HepG2 (cell line): ENCODE data around the gene AMIGO1. TPM values are rescaled to one million over a fixed set of nuclear protein-coding genes. Genes with fewer than 3 reads are reported as not detected.

ENCODE experiments used
- GABPA ChIP-seq, 2 experiments: IDR thresholded peaks; 2 replicates each; pipeline ENCODE4 v1.6.1; 2011 to 2016; ENCODE audit warnings: low read depth in 2 of 2, low read length in 1 of 2, missing biosample characterization in 1 of 2, missing genetic modification characterization in 1 of 2
- NFRKB ChIP-seq: fragments of 450-650 bp; IDR thresholded peaks from 2 replicates; pipeline ENCODE4 v1.6.1; 2017
- NONO ChIP-seq, 2 experiments: fragments of 450-650 bp in 1 of 2; sonication (generic) in 1 of 2; formaldehyde crosslinking in 1 of 2; IDR thresholded peaks in 1 of 2; conservative IDR thresholded peaks in 1 of 2; 2 replicates each; pipeline versions ENCODE4 v1.6.1 to v1.8.0; 2017 to 2022; ENCODE audit warnings: mild to moderate bottlenecking in 1 of 2, missing genetic modification reagents in 1 of 2, moderate library complexity in 1 of 2
- NR2F6 ChIP-seq, 2 experiments: IDR thresholded peaks; 2 replicates each; pipeline ENCODE4 v1.6.1; 2016; ENCODE audit warnings: antibody characterized with exemption in 1 of 2, mild to moderate bottlenecking in 1 of 2
- SMAD9 ChIP-seq: sonication (generic); formaldehyde crosslinking; IDR thresholded peaks from 2 replicates; pipeline ENCODE4 v1.5.1; 2020; ENCODE audit warnings: mild to moderate bottlenecking, missing genetic modification reagents
- SRSF4 ChIP-seq: fragments of 200-400 bp; formaldehyde crosslinking; IDR thresholded peaks from one replicate; pipeline ENCODE4 v1.6.1; 2018; ENCODE audit warnings: mild to moderate bottlenecking, low read depth, low read length, moderate library complexity; ENCODE audit not compliant: poor library complexity, severe bottlenecking
- ZNF205 ChIP-seq: IDR thresholded peaks from 2 replicates; pipeline ENCODE4 v1.6.1; 2018; ENCODE audit warnings: missing biosample characterization, missing genetic modification reagents
- ZNF251 ChIP-seq: sonication (generic); formaldehyde crosslinking; IDR thresholded peaks from 2 replicates; pipeline ENCODE4 v1.9.0; 2021; ENCODE audit warnings: mild to moderate bottlenecking, missing genetic modification reagents
- ZNF253 ChIP-seq: sonication (generic); formaldehyde crosslinking; IDR thresholded peaks from 2 replicates; pipeline ENCODE4 v1.8.0; 2022; ENCODE audit warnings: mild to moderate bottlenecking, missing genetic modification reagents, borderline replicate concordance
- ZNF331 ChIP-seq: sonication (generic); formaldehyde crosslinking; IDR thresholded peaks from 2 replicates; pipeline ENCODE4 v1.4.0; 2020; ENCODE audit warnings: missing genetic modification reagents
- ZNF333 ChIP-seq: sonication (generic); formaldehyde crosslinking; IDR thresholded peaks from 2 replicates; pipeline ENCODE4 v1.4.0; 2020; ENCODE audit warnings: mild to moderate bottlenecking, missing genetic modification reagents, borderline replicate concordance
- ZNF34 ChIP-seq: sonication (generic); formaldehyde crosslinking; IDR thresholded peaks from 2 replicates; pipeline ENCODE4 v1.4.0; 2020; ENCODE audit warnings: mild to moderate bottlenecking, missing genetic modification reagents, borderline replicate concordance
- ZNF749 ChIP-seq: sonication (generic); formaldehyde crosslinking; IDR thresholded peaks from 2 replicates; pipeline ENCODE4 v1.8.0; 2022; ENCODE audit warnings: mild to moderate bottlenecking, missing genetic modification reagents, moderate library complexity, borderline replicate concordance
- polyA plus RNA-seq, 8 experiments: library from polyadenylated mRNA; depleted of rRNA in 3 of 8; stranded (reverse) in 7 of 8; unstranded in 1 of 8; fragments of >200 nt; fragmentation: Illumina TruSeq in 4 of 8; extraction: Trizol in 4 of 8; gene quantifications; 2 replicates each; pipeline versions ENCODE4 v1.2.1 to v1.2.3, GENCODE V29; 2011 to 2016; ENCODE audit warnings: low read depth in 4 of 8, missing spikeins in 1 of 8, mixed read lengths in 1 of 8; ENCODE audit not compliant: insufficient read depth in 1 of 8
- total RNA-seq, 5 experiments: library from RNA; depleted of rRNA; stranded (reverse); fragments of >200 nt; fragmentation: Illumina TruSeq; extraction: Trizol; gene quantifications; 2 replicates each; pipeline ENCODE4 v1.2.3, GENCODE V29; 2016; ENCODE audit warnings: low read depth in 1 of 5
- TF ChIP-seq, protein P1 (sequence below): IDR thresholded peaks from 2 replicates; pipeline ENCODE4 v1.6.1; 2016; ENCODE audit warnings: missing biosample characterization, missing genetic modification reagents, low read depth
- TF ChIP-seq, protein P2 (sequence below): IDR thresholded peaks from 2 replicates; pipeline ENCODE4 v1.6.1; 2016; ENCODE audit warnings: low read depth
- TF ChIP-seq, protein P3 (sequence below): sonication (generic); formaldehyde crosslinking; IDR thresholded peaks from 2 replicates; pipeline ENCODE4 v1.5.1; 2020; ENCODE audit warnings: mild to moderate bottlenecking, missing genetic modification reagents, borderline replicate concordance
- TF ChIP-seq, protein P4 (sequence below): sonication (generic); formaldehyde crosslinking; IDR thresholded peaks from 2 replicates; pipeline ENCODE4 v1.4.0; 2020; ENCODE audit warnings: missing genetic modification reagents, borderline replicate concordance

Gene AMIGO1
- total and polyA plus RNA-seq, 2 of the 13 experiments (the other 11 are each of a cell fraction or from before 2014, with no cell fraction given): 0.40 to 1.3 TPM

DNA sequence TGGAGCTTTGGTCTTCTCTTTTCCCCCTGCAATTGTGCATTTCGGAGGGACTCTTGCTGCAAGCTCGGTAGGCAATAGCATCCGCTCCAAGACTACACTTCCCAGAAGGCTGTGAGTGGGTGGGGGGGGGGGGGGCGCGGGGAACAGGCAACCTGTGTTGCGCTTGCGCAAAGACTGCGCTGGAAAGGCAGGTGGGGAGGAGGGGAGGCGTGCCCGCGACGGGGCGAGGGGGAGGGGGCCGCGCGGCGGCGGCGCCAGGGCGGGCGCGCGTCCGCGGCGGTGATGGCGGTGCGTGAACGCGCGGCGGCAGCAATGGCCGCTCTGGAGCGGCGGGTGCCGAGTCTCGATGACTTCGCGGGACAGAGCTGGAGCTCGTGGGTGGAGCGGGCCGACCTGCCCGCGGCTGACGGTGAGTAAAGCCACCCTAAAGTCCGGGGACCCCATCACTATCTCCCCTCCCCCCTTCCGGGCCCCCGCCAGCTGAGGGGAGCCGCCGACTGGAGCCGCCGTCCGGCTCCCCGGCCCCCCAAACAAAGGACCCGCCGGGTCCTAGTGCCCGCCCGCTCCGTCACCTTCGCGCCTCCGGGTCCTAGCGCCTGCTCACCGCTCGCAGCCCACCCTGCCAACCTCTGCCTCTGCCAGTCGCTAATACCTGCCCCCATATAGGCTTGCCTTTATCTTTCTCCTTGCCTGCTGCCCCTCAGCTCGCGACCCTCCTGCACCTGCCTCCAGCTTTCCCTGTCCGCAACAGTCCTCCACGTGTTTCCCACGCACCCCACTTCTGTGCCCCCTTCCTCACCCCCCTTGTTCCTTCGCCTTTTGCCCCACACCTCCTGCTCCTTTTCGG is 25.6 kb downstream of the AMIGO1 start, which contains the start of gene ATXN7L2 (continued):
- TF ChIP-seq, protein P1, sequence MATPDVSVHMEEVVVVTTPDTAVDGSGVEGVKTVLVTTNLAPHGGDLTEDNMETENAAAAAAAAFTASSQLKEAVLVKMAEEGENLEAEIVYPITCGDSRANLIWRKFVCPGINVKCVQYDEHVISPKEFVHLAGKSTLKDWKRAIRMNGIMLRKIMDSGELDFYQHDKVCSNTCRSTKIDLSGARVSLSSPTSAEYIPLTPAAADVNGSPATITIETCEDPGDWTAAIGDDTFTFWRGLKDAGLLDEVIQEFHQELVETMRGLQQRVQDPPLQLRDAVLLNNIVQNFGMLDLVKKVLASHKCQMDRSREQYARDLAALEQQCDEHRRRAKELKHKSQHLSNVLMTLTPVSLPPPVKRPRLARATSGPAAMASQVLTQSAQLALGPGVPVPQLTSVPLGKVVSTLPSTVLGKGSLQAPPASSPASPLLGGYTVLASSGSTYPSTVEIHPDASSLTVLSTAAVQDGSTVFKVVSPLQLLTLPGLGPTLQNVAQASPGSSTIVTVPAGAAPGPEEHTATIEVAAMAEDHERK (CRISPR knock-in tag): peak; percentile 62
- peak; percentile 38; the same call in 1 of the 2 replicates for TF ChIP-seq ZNF333 (CRISPR knock-in tag)
- 0 out of 2 replicates have a peak, but pooled peaks have one; percentile 52 for TF ChIP-seq ZNF749 (CRISPR knock-in tag)
- no peak for TF ChIP-seq SRSF4
- TF ChIP-seq, protein P2, sequence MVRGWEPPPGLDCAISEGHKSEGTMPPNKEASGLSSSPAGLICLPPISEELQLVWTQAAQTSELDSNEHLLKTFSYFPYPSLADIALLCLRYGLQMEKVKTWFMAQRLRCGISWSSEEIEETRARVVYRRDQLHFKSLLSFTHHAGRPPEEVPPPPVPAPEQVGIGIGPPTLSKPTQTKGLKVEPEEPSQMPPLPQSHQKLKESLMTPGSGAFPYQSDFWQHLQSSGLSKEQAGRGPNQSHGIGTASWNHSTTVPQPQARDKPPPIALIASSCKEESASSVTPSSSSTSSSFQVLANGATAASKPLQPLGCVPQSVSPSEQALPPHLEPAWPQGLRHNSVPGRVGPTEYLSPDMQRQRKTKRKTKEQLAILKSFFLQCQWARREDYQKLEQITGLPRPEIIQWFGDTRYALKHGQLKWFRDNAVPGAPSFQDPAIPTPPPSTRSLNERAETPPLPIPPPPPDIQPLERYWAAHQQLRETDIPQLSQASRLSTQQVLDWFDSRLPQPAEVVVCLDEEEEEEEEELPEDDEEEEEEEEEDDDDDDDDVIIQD (CRISPR knock-in tag): no peak
- TF ChIP-seq NR2F6 (IDR thresholded peaks at IDR 0.05): no peak
- TF ChIP-seq NR2F6 (CRISPR knock-in tag; IDR thresholded peaks at IDR 0.05): peak; percentile 35; the same call in 1 of the 2 replicates
- no peak for TF ChIP-seq NFRKB
- no peak for TF ChIP-seq ZNF251
- TF ChIP-seq GABPA (IDR thresholded peaks at IDR 0.05; ENCODE audit: low read depth, low read length): no peak
- TF ChIP-seq GABPA (CRISPR knock-in tag; IDR thresholded peaks at IDR 0.05; ENCODE audit: low read depth): peak; percentile 32; the same call in 1 of the 2 replicates
- TF ChIP-seq, protein P3, sequence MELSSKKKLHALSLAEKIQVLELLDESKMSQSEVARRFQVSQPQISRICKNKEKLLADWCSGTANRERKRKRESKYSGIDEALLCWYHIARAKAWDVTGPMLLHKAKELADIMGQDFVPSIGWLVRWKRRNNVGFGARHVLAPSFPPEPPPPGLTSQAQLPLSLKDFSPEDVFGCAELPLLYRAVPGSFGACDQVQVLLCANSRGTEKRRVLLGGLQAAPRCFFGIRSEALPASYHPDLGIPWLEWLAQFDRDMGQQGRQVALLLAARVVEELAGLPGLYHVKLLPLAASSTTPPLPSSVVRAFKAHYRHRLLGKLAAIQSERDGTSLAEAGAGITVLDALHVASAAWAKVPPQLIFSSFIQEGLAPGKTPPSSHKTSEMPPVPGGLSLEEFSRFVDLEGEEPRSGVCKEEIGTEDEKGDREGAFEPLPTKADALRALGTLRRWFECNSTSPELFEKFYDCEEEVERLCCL (CRISPR knock-in tag): no peak
- TF ChIP-seq ZNF205 (CRISPR knock-in tag): 0 out of 2 replicates have a peak, but pooled peaks have one; percentile 55
- TF ChIP-seq SMAD9 (CRISPR knock-in tag): peak; percentile 71; the same call in 1 of the 2 replicates
- no peak for TF ChIP-seq NONO (IDR thresholded peaks at IDR 0.05)
- peak; percentile 86 for TF ChIP-seq NONO (CRISPR knock-in tag; conservative IDR thresholded peaks at IDR 0.05)
- no peak for TF ChIP-seq ZNF34 (CRISPR knock-in tag)
- TF ChIP-seq, protein P4, sequence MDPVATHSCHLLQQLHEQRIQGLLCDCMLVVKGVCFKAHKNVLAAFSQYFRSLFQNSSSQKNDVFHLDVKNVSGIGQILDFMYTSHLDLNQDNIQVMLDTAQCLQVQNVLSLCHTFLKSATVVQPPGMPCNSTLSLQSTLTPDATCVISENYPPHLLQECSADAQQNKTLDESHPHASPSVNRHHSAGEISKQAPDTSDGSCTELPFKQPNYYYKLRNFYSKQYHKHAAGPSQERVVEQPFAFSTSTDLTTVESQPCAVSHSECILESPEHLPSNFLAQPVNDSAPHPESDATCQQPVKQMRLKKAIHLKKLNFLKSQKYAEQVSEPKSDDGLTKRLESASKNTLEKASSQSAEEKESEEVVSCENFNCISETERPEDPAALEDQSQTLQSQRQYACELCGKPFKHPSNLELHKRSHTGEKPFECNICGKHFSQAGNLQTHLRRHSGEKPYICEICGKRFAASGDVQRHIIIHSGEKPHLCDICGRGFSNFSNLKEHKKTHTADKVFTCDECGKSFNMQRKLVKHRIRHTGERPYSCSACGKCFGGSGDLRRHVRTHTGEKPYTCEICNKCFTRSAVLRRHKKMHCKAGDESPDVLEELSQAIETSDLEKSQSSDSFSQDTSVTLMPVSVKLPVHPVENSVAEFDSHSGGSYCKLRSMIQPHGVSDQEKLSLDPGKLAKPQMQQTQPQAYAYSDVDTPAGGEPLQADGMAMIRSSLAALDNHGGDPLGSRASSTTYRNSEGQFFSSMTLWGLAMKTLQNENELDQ (CRISPR knock-in tag): no peak
- 0 out of 2 replicates have a peak, but pooled peaks have one; percentile 63 for TF ChIP-seq ZNF253
- TF ChIP-seq ZNF331: peak; percentile 65; the same call in 1 of the 2 replicates
